Right lung (tissue), 5 donors: Measurements from ENCODE around the gene DSG1. TPM values are rescaled to one million over a fixed set of nuclear protein-coding genes. Genes with fewer than 3 reads are reported as not detected.

Experiments
- polyA plus RNA-seq, 5 donors: library from polyadenylated mRNA; unstranded; fragments of 120-200 nt; gene quantifications; one replicate each; pipeline versions ENCODE4 v1.2.1 to v1.2.3, GENCODE V29; 2013; ENCODE audit warnings: inconsistent platforms in 1 of 5, low replicate concordance in 1 of 5; ENCODE audit not compliant: insufficient read length in 5 of 5, insufficient read depth in 1 of 5

DSG1 gene
- polyA plus RNA-seq, 5 donors, result 0.06 TPM; not detected in 4

Other genes with a start within 250 kb of the DSG1 start
- gene DSC2, start 215.7 kb upstream of the DSG1 start, polyA plus RNA-seq, result 10 to 100 TPM in 4 of 5 donors, 1 to 10 TPM in 1; 8.7 to 18.3 (median 13.4) TPM
- under 1 TPM in 1 of 5 donors, not detected in 4; 0.04 TPM for gene DSC1, start 155.3 kb upstream of the DSG1 start, polyA plus RNA-seq
- not detected for gene DSG4, start 58.6 kb downstream of the DSG1 start, polyA plus RNA-seq
- gene DSG3, start 129.6 kb downstream of the DSG1 start, polyA plus RNA-seq, result not detected
- 10 to 100 TPM; 29.9 to 46.0 (median 41.8) TPM for gene DSG2, start 180.0 kb downstream of the DSG1 start, polyA plus RNA-seq